C4-2B (cell line): ENCODE measurements around the gene FAM53B.

Experiments
- ZFX ChIP-seq: fragments of 450-650 bp; IDR thresholded peaks from 2 replicates; pipeline ENCODE4 v1.6.1; 2017
- TF ChIP-seq, protein P1 (sequence below): fragments of 450-650 bp; conservative IDR thresholded peaks from 2 replicates; pipeline ENCODE4 v1.5.1; 2017; ENCODE audit warnings: mild to moderate bottlenecking

- TF ChIP-seq, protein P1, sequence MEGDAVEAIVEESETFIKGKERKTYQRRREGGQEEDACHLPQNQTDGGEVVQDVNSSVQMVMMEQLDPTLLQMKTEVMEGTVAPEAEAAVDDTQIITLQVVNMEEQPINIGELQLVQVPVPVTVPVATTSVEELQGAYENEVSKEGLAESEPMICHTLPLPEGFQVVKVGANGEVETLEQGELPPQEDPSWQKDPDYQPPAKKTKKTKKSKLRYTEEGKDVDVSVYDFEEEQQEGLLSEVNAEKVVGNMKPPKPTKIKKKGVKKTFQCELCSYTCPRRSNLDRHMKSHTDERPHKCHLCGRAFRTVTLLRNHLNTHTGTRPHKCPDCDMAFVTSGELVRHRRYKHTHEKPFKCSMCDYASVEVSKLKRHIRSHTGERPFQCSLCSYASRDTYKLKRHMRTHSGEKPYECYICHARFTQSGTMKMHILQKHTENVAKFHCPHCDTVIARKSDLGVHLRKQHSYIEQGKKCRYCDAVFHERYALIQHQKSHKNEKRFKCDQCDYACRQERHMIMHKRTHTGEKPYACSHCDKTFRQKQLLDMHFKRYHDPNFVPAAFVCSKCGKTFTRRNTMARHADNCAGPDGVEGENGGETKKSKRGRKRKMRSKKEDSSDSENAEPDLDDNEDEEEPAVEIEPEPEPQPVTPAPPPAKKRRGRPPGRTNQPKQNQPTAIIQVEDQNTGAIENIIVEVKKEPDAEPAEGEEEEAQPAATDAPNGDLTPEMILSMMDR, result no peak
- TF ChIP-seq ZFX, result no peak
Measured at GRCh38 chr10:124616040-124616835, 127.9 kb downstream of the FAM53B start.
